Measurements from ENCODE around the gene KCNN3. TPM values are rescaled to one million over a fixed set of nuclear protein-coding genes. Genes with fewer than 3 reads are reported as not detected.

Gene KCNN3
- total and polyA plus RNA-seq, 2 donors: 1.5 to 16.6 TPM

- DNase-seq (ENCODE audit: extremely low spot score): no peak
- WGBS: 58% methylated on average over 17 of the region's 17 CpGs
- H3K4me3 ChIP-seq (ENCODE audit: low read depth, low read length): no peak overlapping the region
- H3K27ac ChIP-seq (ENCODE audit: low read depth): no peak overlapping the region
- H3K36me3 ChIP-seq (ENCODE audit: insufficient read depth): no peaks in the 10 kb centered on the region
- no peaks in the 10 kb centered on the region for H3K4me1 ChIP-seq (ENCODE audit: insufficient read depth)
These were observed 97.2 kb downstream of the KCNN3 start for GRCh38 chr1:154772606-154773506.

GRCh38 chr1:154772056-154772455 lies 98.0 kb downstream of the KCNN3 start:
- Histone ChIP-seq H3K4me1 (ENCODE audit: insufficient read depth) (no peaks in the 10 kb centered on the region), H3K36me3 (ENCODE audit: insufficient read depth) (no peaks in the 10 kb centered on the region), H3K27ac (ENCODE audit: low read depth) (no peak overlapping the region), H3K4me3 (ENCODE audit: low read depth, low read length) (no peak overlapping the region)
- 98% methylated on average over 23 of the region's 23 CpGs for WGBS
- no peak for DNase-seq (ENCODE audit: extremely low spot score)

- WGBS: 96% methylated on average over 4 of the region's 4 CpGs
- Histone ChIP-seq H3K4me3 (ENCODE audit: low read depth, low read length) (no peak overlapping the region), H3K27ac (ENCODE audit: low read depth) (no peak overlapping the region), H3K36me3 (ENCODE audit: insufficient read depth) (no peaks in the 10 kb centered on the region), H3K4me1 (ENCODE audit: insufficient read depth) (no peaks in the 10 kb centered on the region)
- DNase-seq (ENCODE audit: extremely low spot score): no peak
These were observed 99.0 kb downstream of the KCNN3 start for GRCh38 chr1:154770897-154771594.

GRCh38 chr1:154769193-154769895 lies 100.7 kb downstream of the KCNN3 start:
- 95% methylated on average over 5 of the region's 5 CpGs for WGBS

GRCh38 chr1:154768456-154769125 lies 101.5 kb downstream of the KCNN3 start:
- Histone ChIP-seq H3K4me3 (ENCODE audit: low read depth, low read length) (no peak overlapping the region), H3K4me1 (ENCODE audit: insufficient read depth) (no peaks in the 10 kb centered on the region), H3K27ac (ENCODE audit: low read depth) (no peak overlapping the region), H3K36me3 (ENCODE audit: insufficient read depth) (no peaks in the 10 kb centered on the region)
- no peak for DNase-seq (ENCODE audit: extremely low spot score)
- WGBS: 60% methylated on average over 8 of the region's 8 CpGs

More at GRCh38 chr1:154769193-154769895, 100.7 kb downstream of the KCNN3 start:
- Histone ChIP-seq H3K27ac (ENCODE audit: low read depth) (no peak overlapping the region), H3K4me3 (ENCODE audit: low read depth, low read length) (no peak overlapping the region), H3K4me1 (ENCODE audit: insufficient read depth) (no peaks in the 10 kb centered on the region), H3K36me3 (ENCODE audit: insufficient read depth) (no peaks in the 10 kb centered on the region)
- no peak for DNase-seq (ENCODE audit: extremely low spot score)

GRCh38 chr1:154767315-154768240 lies 102.5 kb downstream of the KCNN3 start:
- DNase-seq (ENCODE audit: extremely low spot score): no peak
- H3K4me1 ChIP-seq (ENCODE audit: insufficient read depth): no peaks in the 10 kb centered on the region
- H3K27ac ChIP-seq (ENCODE audit: low read depth): no peak overlapping the region
- 54% methylated on average over 9 of the region's 9 CpGs for WGBS
- no peaks in the 10 kb centered on the region for H3K36me3 ChIP-seq (ENCODE audit: insufficient read depth)
- H3K4me3 ChIP-seq (ENCODE audit: low read depth, low read length): no peak overlapping the region

GRCh38 chr1:154765970-154766369 lies 104.1 kb downstream of the KCNN3 start:
- Histone ChIP-seq H3K4me3 (ENCODE audit: low read depth, low read length) (no peak overlapping the region), H3K4me1 (ENCODE audit: insufficient read depth) (no peaks in the 10 kb centered on the region), H3K27ac (ENCODE audit: low read depth) (no peak overlapping the region), H3K36me3 (ENCODE audit: insufficient read depth) (no peaks in the 10 kb centered on the region)
- DNase-seq (ENCODE audit: extremely low spot score): no peak
- WGBS: 82% methylated on average over 3 of the region's 3 CpGs

GRCh38 chr1:154764773-154765172 lies 105.3 kb downstream of the KCNN3 start:
- Histone ChIP-seq H3K36me3 (ENCODE audit: insufficient read depth) (no peaks in the 10 kb centered on the region), H3K4me3 (ENCODE audit: low read depth, low read length) (no peak overlapping the region), H3K27ac (ENCODE audit: low read depth) (no peak overlapping the region), H3K4me1 (ENCODE audit: insufficient read depth) (no peaks in the 10 kb centered on the region)
- DNase-seq (ENCODE audit: extremely low spot score): no peak
- WGBS: 85% methylated on average over 3 of the region's 3 CpGs

GRCh38 chr1:154764181-154764580 lies 105.9 kb downstream of the KCNN3 start:
- WGBS: 99% methylated on average over 1 of the region's 1 CpG
- Histone ChIP-seq H3K4me3 (ENCODE audit: low read depth, low read length) (no peak overlapping the region), H3K36me3 (ENCODE audit: insufficient read depth) (no peaks in the 10 kb centered on the region)

GRCh38 chr1:154760469-154760933 lies 109.6 kb downstream of the KCNN3 start:
- WGBS: 13% methylated on average over 54 of the region's 54 CpGs
- DNase-seq (ENCODE audit: extremely low spot score): no peak
- Histone ChIP-seq H3K4me1 (ENCODE audit: insufficient read depth) (no peaks in the 10 kb centered on the region), H3K36me3 (ENCODE audit: insufficient read depth) (no peaks in the 10 kb centered on the region), H3K4me3 (ENCODE audit: low read depth, low read length) (peak overlapping the region; percentile 15), H3K27ac (ENCODE audit: low read depth) (no peak overlapping the region)

More at GRCh38 chr1:154764181-154764580, 105.9 kb downstream of the KCNN3 start:
- Histone ChIP-seq H3K4me1 (ENCODE audit: insufficient read depth) (no peaks in the 10 kb centered on the region), H3K27ac (ENCODE audit: low read depth) (no peak overlapping the region)
- DNase-seq (ENCODE audit: extremely low spot score): no peak

GRCh38 chr1:154759793-154760192 lies 110.3 kb downstream of the KCNN3 start:
- Histone ChIP-seq H3K36me3 (ENCODE audit: insufficient read depth) (no peaks in the 10 kb centered on the region), H3K4me3 (ENCODE audit: low read depth, low read length) (no peak overlapping the region), H3K27ac (ENCODE audit: low read depth) (no peak overlapping the region), H3K4me1 (ENCODE audit: insufficient read depth) (no peaks in the 10 kb centered on the region)
- 96% methylated on average over 8 of the region's 8 CpGs for WGBS
- no peak for DNase-seq (ENCODE audit: extremely low spot score)

- no peaks in the 10 kb centered on the region for H3K4me1 ChIP-seq (ENCODE audit: insufficient read depth)
- H3K36me3 ChIP-seq (ENCODE audit: insufficient read depth): no peaks in the 10 kb centered on the region
- DNase-seq (ENCODE audit: extremely low spot score): no peak
- no peak overlapping the region for H3K4me3 ChIP-seq (ENCODE audit: low read depth, low read length)
- 74% methylated on average over 7 of the region's 7 CpGs for WGBS
- H3K27ac ChIP-seq (ENCODE audit: low read depth): no peak overlapping the region
These were observed 110.9 kb downstream of the KCNN3 start for GRCh38 chr1:154759196-154759595.
